Panc1 (cell line): Measurements from ENCODE around the gene IGLL5. TPM values are rescaled to one million over a fixed set of nuclear protein-coding genes. Genes with fewer than 3 reads are reported as not detected.

ENCODE experiments used
- ATAC-seq: fragments of 200-7000 bp; cut with Tn5 transposase; 2 replicates; pipeline ENCODE4 v1.9.1; 2020; ENCODE audit warnings: mild to moderate bottlenecking, moderate library complexity
- BruUV-seq: library from RNA; stranded (reverse); fragments of 400-500 nt; replicated peaks from 2 replicates; lab custom pipeline; 2021; lab: Mats Ljungman, UMichigan
- CTCF ChIA-PET: fragments of 300-600 bp; sonication (Branson Sonifier 250); formaldehyde crosslinking; loops from one replicate; lab custom pipeline; 2022; ENCODE audit warnings: antibody characterized with exemption; lab: Charles Lee
- POLR2A ChIA-PET: fragments of 300-600 bp; sonication (Branson Sonifier 250); formaldehyde crosslinking; loops from one replicate; lab custom pipeline; 2022; ENCODE audit warnings: antibody characterized with exemption; lab: Charles Lee
- DNase-seq: peaks from one replicate; pipeline ENCODE4 v3.0.0-alpha.2; 2010; ENCODE audit warnings: low read depth, low spot score
- H3K27ac ChIP-seq: 2 replicates; pipeline ENCODE4 v1.5.1; 2011; ENCODE audit warnings: mild to moderate bottlenecking, low read length, inconsistent platforms
- H3K27me3 ChIP-seq: fragments of 200-500 bp; sonication (Bioruptor generic); 2 replicates; pipeline ENCODE4 v1.6.0; 2014; ENCODE audit warnings: low read length, inconsistent platforms; ENCODE audit not compliant: control insufficient read depth, insufficient read depth
- H3K36me3 ChIP-seq: fragments of 200-500 bp; sonication (Bioruptor generic); 2 replicates; pipeline ENCODE4 v1.5.1; 2014; ENCODE audit warnings: inconsistent platforms, mild to moderate bottlenecking, low read length, moderate library complexity; ENCODE audit not compliant: control insufficient read depth, insufficient read depth
- H3K4me1 ChIP-seq: 2 replicates; pipeline ENCODE4 v1.5.1; 2011; ENCODE audit warnings: inconsistent platforms, mild to moderate bottlenecking, low read length, moderate library complexity; ENCODE audit not compliant: control insufficient read depth, insufficient read depth
- H3K4me3 ChIP-seq, 2 experiments: 2 replicates each; pipeline ENCODE4 v1.5.1; 2011 to 2012; ENCODE audit warnings: low read depth in 2 of 2, low read length in 2 of 2, mild to moderate bottlenecking in 2 of 2, inconsistent platforms in 1 of 2, moderate library complexity in 1 of 2
- H3K9me3 ChIP-seq: fragments of 200-500 bp; sonication (Bioruptor generic); 2 replicates; pipeline ENCODE4 v1.5.1; 2014; ENCODE audit warnings: low read depth, mild to moderate bottlenecking, inconsistent platforms, low read length, moderate library complexity; ENCODE audit not compliant: control insufficient read depth, insufficient read depth
- POLR2AphosphoS5 ChIP-seq: IDR thresholded peaks from 2 replicates; pipeline ENCODE4 v1.6.1; 2012; ENCODE audit warnings: mild to moderate bottlenecking, low read depth, low read length, moderate library complexity
- SIN3A ChIP-seq: IDR thresholded peaks from 2 replicates; pipeline ENCODE4 v1.6.1; 2012; ENCODE audit warnings: low read depth, mild to moderate bottlenecking, low read length, moderate library complexity, borderline replicate concordance; ENCODE audit not compliant: insufficient read depth
- TCF7L2 ChIP-seq: IDR thresholded peaks from 2 replicates; pipeline ENCODE4 v1.6.1; 2011; ENCODE audit warnings: mild to moderate bottlenecking, low read depth, low read length, inconsistent platforms
- in situ Hi-C: cut with HindIII; loops from 2 replicates; pipeline ENCODE4 v1.10.0; 2016; ENCODE audit warnings: low sequenced_read_pairs, low pct_unique_long_range_greater_than_20kb
- intact Hi-C: fragments of 100-400 bp; cut with micrococcal nuclease; formaldehyde crosslinking; loops from one replicate; pipeline ENCODE4 v1.10.0; 2022; ENCODE audit not compliant: unreplicated experiment
- total RNA-seq: library from RNA; stranded (reverse); gene quantifications from one replicate; pipeline ENCODE4 v1.2.1, GENCODE V29; 2021; ENCODE audit not compliant: unreplicated experiment
- TF ChIP-seq, protein P1 (sequence below), 2 experiments: IDR thresholded peaks; 2 replicates each; pipeline ENCODE4 v1.6.1; 2011 to 2012; ENCODE audit warnings: low read depth in 2 of 2, control low read depth in 1 of 2, low read length in 1 of 2, mild to moderate bottlenecking in 1 of 2, moderate library complexity in 1 of 2; ENCODE audit not compliant: insufficient read depth in 1 of 2
- TF ChIP-seq, protein P2 (sequence below): fragments of 450-650 bp; IDR thresholded peaks from 2 replicates; pipeline ENCODE4 v1.5.1; 2017; ENCODE audit warnings: mild to moderate bottlenecking

Gene IGLL5
- total RNA-seq, 1 experiment from 2014 or later: not detected

- Histone ChIP-seq H3K4me3 (no peak overlapping the region), H3K36me3 (no peaks in the 10 kb centered on the region), H3K9me3 (no peaks in the 10 kb centered on the region), H3K27ac (no peak overlapping the region), H3K4me1 (no peaks in the 10 kb centered on the region), H3K27me3 (peaks cover 9% of the 10 kb centered on the region)
- in situ Hi-C loops: no loop called here
- BruUV-seq: no TSS peak
- DNase-seq: no peak
- CTCF ChIA-PET: no interaction called here
- intact Hi-C loops: no loop called here
- ATAC-seq: no peak
- TF ChIP-seq TCF7L2: no peak
- TF ChIP-seq, protein P1, sequence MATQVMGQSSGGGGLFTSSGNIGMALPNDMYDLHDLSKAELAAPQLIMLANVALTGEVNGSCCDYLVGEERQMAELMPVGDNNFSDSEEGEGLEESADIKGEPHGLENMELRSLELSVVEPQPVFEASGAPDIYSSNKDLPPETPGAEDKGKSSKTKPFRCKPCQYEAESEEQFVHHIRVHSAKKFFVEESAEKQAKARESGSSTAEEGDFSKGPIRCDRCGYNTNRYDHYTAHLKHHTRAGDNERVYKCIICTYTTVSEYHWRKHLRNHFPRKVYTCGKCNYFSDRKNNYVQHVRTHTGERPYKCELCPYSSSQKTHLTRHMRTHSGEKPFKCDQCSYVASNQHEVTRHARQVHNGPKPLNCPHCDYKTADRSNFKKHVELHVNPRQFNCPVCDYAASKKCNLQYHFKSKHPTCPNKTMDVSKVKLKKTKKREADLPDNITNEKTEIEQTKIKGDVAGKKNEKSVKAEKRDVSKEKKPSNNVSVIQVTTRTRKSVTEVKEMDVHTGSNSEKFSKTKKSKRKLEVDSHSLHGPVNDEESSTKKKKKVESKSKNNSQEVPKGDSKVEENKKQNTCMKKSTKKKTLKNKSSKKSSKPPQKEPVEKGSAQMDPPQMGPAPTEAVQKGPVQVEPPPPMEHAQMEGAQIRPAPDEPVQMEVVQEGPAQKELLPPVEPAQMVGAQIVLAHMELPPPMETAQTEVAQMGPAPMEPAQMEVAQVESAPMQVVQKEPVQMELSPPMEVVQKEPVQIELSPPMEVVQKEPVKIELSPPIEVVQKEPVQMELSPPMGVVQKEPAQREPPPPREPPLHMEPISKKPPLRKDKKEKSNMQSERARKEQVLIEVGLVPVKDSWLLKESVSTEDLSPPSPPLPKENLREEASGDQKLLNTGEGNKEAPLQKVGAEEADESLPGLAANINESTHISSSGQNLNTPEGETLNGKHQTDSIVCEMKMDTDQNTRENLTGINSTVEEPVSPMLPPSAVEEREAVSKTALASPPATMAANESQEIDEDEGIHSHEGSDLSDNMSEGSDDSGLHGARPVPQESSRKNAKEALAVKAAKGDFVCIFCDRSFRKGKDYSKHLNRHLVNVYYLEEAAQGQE (IDR thresholded peaks at IDR 0.05; ENCODE audit: insufficient read depth in 1 of 2, low read depth in 2 of 2, low read length in 1 of 2): no peak
- no peak for TF ChIP-seq POLR2AphosphoS5
- TF ChIP-seq, protein P2, sequence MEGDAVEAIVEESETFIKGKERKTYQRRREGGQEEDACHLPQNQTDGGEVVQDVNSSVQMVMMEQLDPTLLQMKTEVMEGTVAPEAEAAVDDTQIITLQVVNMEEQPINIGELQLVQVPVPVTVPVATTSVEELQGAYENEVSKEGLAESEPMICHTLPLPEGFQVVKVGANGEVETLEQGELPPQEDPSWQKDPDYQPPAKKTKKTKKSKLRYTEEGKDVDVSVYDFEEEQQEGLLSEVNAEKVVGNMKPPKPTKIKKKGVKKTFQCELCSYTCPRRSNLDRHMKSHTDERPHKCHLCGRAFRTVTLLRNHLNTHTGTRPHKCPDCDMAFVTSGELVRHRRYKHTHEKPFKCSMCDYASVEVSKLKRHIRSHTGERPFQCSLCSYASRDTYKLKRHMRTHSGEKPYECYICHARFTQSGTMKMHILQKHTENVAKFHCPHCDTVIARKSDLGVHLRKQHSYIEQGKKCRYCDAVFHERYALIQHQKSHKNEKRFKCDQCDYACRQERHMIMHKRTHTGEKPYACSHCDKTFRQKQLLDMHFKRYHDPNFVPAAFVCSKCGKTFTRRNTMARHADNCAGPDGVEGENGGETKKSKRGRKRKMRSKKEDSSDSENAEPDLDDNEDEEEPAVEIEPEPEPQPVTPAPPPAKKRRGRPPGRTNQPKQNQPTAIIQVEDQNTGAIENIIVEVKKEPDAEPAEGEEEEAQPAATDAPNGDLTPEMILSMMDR: no peak
- TF ChIP-seq SIN3A: no peak
- POLR2A ChIA-PET: no interaction called here
Observed at GRCh38 chr22:22863001-22863400, 24.6 kb upstream of the IGLL5 start.

- TF ChIP-seq SIN3A (no peak), POLR2AphosphoS5 (no peak), TCF7L2 (no peak)
- TF ChIP-seq, protein P2: no peak
- TF ChIP-seq, protein P1 (IDR thresholded peaks at IDR 0.05; ENCODE audit: insufficient read depth in 1 of 2, low read depth in 2 of 2, low read length in 1 of 2): no peak
- no peaks in the 10 kb centered on the region for H3K4me1 ChIP-seq
- peaks cover 6% of the 10 kb centered on the region for H3K27me3 ChIP-seq
- in situ Hi-C loops (no loop called here), intact Hi-C loops (no loop called here)
- DNase-seq (no peak), ATAC-seq (no peak)
- ChIA-PET POLR2A (no interaction called here), CTCF (no interaction called here)
- no TSS peak for BruUV-seq
- no peaks in the 10 kb centered on the region for H3K9me3 ChIP-seq
- H3K27ac ChIP-seq: no peak overlapping the region
- H3K36me3 ChIP-seq: no peaks in the 10 kb centered on the region
- no peak overlapping the region for H3K4me3 ChIP-seq
Observed at GRCh38 chr22:22865311-22866072, 22.1 kb upstream of the IGLL5 start.
